NCI-H748 treated with DMSO at 0.1 percent for 48 hours (cell line): ENCODE measurements around the gene CGB8.
"Not testable (repeated sequence)": the region's sequence is repeated elsewhere in the genome, so short reads cannot be mapped to it uniquely, and the experiment has no call there.

Source experiments
- DNase-seq: peaks from one replicate; lab custom pipeline; 2025; lab: John Stamatoyannopoulos, UW

CGB8 gene

DNA sequence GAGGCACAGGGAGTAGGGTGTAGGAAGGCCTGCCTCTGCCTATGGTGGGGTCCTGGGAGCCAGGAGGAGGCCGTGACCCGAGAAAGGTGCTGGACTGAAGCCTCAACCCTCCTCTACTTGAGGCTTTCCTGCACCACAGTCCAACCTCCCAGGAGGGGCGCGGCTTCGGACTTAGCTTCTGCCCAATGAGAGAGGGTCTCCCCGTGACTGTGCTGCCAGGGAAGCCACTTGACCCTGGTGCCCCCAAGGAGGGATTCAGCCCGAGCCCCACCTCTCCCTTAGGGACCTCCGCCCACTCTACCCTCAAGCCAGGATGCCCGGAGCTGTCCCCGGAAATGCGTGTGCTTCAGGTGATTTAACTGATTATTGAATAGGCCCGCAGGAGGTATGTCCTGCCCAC lies at the start of gene CGB8:
Gene CGB8 (minus strand): TSS at position 101 of the 400 bp plus-strand sequence. CDS start 372 bp downstream, outside the sequence.
- not testable (repeated sequence) for DNase-seq

DNA sequence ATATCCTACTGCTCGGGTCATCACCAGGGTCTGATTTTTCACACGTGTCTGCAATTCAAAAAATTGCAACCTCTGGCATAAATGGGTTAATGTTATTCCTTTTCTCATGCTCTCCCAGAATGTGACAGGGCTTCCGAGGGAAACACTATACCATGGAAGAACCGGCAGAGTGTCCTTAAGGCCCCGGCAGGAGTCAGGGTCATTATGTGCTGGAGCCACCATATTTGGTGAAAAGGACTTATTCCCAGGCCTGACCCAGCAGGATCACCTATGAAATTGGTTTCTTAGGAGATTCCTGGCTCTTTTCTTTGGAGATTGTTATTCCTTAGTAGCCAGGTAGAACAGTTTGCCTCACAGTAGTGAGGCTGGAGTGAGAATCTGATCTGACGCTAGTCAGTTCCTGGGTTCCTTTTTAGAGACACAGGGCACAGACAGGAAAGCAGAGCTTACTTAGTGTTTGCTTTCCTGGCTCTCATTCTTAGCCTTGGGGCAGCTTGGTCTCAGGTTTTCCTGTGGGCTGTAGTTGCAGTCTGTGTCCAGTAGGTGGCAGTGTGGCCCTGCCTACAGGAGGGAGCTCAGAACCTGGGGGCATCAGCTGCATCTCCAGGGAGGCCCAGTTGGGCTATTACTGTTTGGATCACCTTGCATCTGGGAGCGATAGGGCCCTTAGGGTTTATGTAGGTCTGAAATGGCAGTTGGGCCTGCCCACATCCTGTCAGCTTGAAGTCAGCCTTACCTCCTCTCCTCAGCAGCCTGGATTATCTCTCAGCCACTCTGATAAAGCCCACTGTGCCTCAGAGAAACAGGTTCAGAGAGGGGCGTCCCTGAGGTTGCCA lies 48.8 kb upstream of the CGB8 start:
- peak; percentile 81 for DNase-seq

DNA sequence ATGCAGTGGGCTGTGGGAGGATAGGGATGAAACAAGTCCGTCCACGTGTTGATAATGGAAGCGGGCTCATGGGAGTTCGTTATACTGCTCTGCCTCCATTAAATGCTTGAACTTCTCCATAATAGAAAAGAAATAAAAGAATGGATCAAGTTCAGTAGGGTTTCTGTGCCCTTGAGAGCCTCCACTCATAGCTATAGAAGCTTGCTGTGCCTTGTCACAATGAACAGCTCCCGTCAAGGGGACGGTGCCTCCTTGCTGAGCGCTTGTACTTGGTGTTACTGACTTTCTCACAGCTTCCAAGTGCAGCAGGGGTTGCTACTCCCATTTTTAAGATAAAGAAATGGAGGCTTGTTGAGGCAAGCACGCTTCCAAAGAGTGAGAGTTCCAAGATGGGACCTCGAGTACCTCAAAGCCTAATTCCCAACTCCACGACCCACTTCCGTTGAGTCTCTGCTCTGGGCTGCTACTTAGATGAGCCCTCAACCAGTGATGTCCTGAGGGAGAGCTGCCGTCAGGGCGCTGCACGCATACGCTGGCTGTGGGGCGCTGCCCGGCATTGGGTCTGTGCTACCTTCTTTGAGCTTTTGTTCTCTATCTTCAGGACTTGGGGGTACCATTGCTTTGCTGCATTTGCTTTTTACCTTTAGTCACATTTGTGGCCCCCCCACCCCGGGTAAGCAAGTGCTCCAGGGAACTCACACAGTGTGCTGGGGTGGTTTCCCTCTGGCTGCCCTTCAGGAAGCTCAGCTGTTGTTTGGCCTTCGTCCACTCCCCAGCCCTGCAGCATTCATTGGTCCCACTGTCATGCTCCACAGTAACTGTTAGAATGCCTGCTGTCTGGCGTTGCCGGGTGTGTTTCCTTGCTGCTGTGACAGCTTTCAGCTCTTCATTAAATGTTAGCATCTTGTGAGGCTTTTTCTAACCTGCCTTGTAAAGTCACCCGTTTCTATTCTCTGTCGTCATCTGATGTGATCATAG lies 45.9 kb upstream of the CGB8 start:
- no peak for DNase-seq

DNA sequence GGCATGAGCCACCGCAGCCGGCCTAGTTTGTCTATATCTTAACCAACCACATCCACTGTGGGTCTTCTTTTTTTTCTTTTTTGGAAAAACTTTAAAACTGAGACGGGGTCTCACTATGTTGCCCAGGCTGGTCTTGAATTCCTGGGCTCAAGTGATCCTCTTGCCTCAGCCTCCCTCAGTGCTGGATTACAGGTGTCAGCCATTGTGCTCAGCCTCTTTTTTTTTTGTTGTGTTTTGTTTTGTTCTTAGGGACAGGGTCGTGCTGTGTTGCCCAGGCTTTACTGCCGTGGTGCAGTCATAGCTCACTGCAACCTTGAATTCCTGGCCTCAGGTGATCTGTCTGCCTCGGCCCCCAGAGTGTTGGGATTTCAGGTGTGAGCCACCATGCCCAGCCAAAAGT lies 43.8 kb upstream of the CGB8 start:
- DNase-seq: no peak

DNA sequence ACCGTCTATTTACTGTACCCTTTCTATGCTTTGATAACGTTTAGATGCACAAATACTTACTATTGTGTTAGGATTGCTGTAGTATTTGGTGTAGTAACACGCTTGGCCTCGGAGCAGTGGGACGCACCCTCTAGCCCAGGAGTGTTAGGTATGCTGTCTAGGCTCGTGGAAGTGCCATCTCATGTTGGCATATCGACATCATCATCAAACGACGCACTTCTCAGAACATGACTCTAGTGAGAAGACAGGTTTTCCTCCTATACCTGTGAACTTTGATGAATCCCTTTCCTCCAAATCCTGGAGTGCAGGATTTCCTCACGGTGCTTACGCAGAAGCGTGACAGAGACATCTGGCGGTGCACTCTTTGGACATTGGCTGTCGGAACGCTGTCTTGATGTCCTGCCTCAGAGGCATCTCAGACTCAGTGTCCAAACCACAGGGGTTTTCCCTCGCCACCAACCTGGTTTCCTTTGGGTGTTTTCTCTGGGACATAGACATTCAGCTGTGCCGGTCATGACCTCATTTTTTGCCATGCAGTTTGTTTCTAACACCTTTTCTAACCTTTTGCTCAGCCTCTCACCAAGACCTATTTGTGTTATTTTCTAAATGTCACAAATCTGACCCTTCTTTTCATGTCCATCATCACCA lies 42.6 kb upstream of the CGB8 start:
- DNase-seq: no peak

DNA sequence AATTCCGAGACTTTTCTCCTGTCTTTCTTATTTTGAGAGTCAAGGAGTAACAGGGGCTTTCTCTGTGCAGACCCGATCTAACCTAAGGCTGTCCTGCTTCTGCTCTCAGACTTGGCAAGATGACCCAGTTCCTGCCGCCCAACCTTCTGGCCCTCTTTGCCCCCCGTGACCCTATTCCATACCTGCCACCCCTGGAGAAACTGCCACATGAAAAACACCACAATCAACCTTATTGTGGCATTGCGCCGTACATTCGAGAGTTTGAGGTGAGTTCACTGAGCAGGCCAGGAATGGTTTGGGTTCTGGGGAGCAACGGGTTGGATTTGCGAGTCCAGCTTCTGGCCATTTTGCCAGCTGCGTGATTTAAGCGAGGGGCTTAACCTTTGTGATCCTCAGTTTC lies 37.4 kb upstream of the CGB8 start:
- DNase-seq: no peak

DNA sequence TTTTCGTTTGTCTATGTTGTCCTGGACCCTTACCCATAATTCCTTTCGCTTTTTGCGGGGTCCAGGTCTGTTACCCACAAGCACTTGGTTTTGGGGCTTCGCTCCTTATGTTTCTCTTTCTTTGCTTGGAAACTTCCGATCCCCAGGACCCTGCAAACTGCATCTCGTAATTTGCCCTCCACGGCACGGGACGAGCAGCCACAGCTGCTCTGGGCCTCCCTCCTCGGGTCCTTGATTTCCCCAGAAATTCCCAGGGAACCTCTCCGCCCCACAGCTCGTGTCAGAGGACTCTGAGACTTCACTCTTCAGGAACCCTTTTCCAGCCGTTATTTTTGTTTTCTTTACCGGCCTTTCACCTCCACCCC lies 36.9 kb upstream of the CGB8 start:
- DNase-seq: no peak

DNA sequence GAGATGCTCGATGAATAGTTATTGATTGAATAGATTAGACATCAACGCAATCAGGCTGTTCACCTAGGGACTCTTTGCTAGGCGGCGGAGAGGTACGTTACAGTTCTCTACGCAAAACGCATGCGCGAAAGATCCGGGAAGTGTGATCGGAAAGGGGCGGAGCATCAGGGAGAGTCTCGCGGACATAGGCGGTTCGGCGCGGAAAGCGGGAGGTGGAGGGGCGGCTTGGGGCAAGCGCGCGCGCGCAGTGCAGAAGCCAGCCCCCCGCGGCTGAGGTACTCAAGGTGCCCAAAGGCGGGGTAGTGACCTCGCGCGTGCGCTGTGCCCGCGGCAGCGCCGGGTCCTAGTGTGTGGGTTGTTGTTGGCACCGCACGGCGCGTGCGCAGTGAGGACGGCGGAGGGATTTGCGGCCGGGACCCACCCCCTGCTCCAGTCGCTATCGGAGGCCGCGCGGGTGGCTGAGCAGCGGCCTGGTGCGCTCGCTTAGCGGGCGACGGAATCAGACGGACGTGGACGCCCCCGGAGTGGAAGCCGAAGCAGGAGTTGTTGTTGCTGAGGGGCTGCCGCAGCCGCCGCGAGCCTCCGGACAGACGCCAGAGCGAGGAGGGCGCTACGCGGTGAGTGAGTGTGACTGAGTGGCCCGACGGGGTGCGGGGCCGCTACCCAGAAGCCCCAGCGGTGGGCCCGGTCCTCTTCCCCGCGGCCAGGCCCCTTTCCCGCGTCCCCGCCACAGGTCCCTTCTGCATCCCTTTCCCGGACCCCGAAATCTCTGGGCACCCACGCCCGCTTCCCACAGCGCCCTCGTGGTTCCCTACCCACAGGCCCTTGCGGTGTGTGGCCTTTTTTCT lies 36.3 kb upstream of the CGB8 start, which contains the start of gene SNRNP70:
Gene SNRNP70 (plus strand): TSS at position 432 of the 848 bp plus-strand sequence. CDS start 964 bp downstream, outside the sequence.
- peak; percentile 100 for DNase-seq

DNA sequence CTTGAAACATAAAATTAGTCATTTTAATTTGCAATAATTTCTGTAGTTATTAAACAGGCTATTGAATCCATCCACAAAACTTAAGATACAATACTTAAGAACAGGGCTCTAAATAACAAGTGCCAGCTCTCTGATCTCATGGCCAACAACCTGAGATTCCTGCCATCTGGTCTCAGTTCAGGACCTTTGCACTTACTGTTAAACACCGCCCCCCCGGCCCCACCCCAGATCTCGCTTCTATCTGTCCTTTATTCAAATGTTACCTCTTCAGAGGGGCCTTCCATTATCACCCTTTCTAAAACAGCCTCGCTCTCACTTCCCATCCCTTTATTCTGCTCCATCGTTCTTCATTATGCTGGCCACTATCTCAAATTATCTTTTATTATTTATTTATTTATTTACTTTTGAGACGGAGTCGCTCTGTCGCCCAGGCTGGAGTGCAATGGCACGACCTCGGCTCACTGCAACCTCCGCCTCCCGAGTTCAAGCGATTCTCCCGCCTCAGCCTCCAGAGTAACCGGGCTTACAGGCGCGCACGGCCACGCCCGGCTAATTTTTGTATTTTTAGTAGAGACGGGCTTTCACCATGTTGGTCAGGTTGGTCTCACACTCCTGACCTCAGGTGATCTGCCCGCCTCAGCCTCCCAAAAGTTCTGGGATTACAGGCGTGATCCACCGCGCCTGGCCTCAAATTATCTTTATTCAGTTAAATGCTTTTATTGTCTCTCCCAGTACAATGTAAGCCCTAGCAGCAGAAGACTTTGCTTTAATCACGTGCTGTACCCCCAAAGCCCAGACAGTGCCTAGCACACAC lies 35.5 kb upstream of the CGB8 start:
- DNase-seq: no peak

DNA sequence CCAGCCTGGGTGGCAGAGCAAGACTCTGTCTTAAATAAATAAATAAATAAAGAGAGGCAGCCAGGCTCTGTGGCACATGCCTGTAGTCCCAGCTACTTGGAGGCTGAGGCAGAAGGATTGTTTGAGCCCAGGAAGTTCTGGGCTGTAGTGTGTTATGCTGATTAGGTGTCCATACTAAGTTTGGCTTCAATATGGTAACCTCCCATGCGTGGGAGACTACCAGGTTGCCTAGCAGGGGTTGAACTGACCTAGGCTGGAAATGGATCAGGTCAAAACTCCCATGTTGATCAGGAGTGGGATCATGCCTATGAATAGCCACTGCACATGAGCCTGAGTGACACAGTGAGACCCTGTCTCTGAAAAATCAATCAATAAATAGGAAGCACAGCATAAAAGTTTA lies 32.4 kb upstream of the CGB8 start:
- DNase-seq: no peak

DNA sequence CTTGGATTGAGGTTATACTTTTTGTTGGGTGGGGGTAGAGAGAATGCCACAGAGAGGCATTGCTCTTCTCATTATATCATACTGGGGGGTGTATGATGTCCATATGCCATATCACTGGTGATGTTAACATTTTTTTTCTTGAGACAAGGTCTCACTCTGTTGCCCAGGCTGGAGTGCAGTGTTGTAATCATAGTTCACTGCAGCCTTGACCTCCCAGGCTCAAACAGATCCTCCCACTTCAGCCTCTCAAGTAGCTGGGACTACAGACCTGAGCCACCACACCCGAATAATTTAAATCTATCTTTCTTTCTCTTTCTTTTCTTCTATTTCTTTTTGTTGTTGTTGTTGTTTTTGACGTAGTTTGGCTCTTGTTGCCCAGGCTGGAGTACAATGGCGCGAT lies 31.5 kb upstream of the CGB8 start:
- no peak for DNase-seq

DNA sequence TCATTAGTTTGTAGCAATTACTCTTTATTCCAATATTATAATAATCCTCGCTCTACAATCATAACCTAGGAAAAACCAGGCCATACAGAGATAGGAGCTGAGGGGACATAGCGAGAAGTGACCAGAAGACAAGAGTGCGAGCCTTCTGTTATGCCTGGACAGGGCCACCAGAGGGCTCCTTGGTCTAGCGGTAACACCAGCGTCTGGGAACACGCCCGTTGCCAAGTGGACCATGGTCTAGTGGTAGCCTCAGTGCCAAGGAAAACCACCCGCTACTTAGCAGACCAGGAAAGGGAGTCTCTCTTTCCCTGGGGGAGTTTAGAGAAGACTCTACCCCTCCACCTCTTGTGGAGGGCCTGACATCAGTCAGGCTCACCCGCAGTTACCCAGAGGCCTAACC lies 26.0 kb upstream of the CGB8 start:
- peak; percentile 24 for DNase-seq

DNA sequence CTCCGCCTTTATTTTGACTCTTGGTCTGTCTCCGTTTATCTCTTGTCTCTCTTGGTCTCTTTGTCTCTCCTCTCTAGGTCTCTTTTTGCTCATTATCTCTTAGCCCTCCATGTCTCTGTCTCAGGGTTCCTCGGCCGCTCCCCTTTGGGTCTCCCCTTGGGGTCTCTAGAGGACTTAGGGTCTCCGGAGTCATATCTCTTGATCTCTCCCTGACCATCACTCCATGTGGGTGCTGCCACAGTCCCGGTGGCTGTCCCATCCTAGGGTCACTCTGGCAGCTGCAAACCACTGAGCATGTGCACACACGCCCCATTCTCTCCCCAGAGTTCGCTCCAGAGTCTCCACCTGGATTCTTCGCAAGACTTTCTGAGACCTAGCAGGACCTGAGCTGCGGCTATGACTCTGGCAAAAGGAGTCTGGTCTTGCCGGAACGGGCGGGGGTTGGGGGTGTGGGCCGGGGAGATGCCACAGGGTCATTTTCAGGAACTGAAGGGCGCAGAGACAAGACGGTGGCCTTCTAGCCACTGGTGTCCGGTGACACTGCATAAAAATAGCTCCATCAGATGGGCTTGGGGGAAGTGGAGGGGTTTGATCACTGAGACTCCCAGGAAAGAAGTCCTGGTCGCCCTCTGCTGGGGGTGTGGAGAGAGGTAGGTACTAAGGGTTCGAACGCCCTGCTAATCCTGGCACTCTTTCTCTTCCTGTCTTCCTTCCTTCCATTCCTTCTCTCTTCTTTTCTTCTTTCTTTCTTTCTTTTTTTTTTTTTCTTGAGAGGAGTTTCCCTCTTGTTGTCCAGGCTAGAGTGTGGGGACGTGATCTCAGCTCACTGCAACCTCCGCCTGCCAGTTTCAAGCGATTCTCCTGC lies 24.8 kb upstream of the CGB8 start:
- no peak for DNase-seq

DNA sequence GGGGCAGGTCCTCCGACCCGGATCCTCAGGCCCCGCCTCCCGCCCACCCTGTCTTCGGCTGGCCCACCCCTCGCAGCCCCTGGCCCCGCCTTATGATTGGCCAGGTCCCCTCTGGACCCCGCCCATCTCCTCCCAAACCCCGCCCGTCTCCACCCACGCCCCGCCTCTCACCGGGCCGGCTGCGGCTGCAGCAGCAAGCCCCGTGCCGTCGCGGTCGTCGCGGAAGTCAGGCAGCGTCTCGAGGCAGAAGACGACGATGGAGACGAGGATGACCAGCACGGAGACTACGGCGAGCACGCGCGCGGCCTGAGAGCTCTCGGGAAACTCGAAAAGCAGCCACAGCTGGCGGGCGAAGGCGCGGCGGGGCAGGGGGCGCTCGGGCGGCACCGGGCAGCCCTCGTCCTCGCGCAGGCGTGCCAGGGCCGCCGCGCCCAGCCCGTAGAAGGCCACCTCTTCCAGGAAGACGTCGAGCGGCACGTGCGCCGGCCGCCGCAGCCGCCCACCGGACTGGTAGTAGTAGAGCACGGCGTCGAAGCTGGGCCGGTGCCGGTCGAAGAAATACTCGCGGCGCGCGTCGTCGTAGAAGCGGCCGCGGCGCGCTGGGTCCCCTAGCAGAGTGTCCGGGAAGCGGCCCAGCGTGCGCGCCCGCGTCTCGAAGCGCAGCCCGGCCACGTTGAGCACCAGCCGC lies 23.1 kb upstream of the CGB8 start:
- no peak for DNase-seq

DNA sequence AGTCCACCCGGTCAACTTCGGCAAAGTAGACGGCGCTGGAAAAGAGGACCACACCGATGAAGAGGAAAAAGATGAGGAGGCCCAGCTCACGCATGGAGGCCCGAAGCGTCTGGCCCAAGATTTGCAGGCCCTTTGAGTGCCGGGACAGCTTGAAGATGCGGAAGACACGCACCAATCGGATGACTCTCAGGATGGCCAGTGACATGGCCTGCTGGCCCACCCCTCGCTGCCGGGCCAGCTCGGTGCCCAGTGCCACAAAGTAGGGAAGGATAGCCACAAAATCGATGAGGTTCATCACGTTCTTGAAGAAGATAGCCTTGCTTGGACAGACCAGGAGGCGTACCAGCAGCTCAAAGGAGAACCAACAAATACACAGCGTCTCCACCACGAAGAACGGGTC lies 21.5 kb upstream of the CGB8 start:
- no peak for DNase-seq

DNA sequence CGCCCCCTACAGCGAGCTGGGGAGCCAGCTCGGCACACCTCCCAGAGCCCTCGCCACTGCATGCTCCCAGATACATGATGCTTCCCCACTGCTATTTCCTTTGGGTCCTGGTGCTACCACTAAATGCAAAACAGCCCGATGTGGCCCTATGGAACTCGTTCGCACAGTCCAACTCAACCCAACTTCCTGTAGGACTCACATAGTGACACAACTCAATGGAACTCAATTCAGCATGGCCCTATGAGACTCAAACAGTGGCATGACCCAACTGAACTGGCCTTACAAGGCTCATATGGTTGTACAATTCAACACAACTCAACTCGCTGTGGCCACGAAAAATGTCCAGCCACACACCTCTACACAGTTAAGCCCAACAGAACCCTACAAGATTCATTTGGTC lies 20.1 kb upstream of the CGB8 start:
- DNase-seq: no peak

DNA sequence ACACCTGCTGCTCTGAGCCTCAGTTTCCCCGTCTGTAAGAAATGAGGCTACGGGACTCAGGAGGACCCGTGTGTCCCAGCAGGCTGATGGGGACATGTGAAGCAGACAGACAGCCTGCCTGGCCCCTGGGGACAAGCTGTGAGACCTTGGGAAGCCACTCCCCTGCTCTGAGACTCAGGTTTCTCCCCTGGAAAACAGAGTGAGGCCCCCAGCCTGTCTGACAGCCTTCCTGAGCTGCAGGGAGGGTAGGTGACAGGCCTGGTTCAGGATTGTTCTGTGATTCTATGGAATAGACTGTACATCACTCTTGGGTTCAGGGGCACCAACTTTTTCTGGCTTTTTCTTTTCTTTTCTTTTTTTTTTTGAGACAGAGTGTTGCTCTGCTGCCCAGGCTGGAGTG lies 18.6 kb upstream of the CGB8 start:
- DNase-seq: no peak

DNA sequence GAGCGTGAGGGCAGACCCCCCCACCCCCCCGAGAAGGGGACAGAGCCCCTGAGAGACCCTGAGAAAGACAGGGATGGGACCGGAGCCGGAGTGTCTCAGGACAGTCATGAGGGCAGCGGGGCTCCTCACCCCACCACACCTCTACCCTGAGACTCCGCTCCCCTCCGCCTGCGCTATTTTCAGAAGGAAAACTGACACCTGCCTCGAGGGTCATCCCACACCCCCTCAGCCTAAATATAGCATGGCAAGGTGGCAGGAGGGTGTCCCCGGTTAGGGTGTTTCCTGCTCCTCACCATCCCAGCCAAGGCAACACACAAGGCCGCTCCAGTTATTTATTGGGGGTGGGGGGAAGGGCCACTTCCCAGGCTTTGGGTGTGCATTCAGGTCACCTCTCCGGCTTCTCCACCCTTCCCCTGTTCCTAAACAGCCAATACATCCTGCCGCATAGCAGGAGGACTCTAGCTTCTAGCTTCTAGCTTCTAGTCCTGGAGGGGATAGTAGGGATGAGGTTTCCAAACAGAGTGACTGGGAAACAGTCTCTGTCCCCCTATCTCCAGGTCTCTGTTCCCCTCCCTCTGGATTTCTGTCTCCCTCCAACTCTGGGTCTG lies 17.1 kb upstream of the CGB8 start:
- no peak for DNase-seq
